ENCODE data around the gene MSL3B.

The MSL3B gene

GRCh38 chr2:233865838-233866237 is 2.3 kb downstream of the MSL3B start:
- DNase-seq (ENCODE audit: extremely low spot score) = no peak
- CTCF ChIA-PET = interaction anchor here (2.7 kb wide), 1 partner anchor 8 kb away, joined by 9 read pairs; no protein-coding TSS in a partner anchor
- TF ChIP-seq CTBP1 (IDR thresholded peaks at IDR 0.05; ENCODE audit: borderline replicate concordance) = no peak
- TF ChIP-seq NFRKB (IDR thresholded peaks at IDR 0.05) = no peak
- no peak for TF ChIP-seq TARDBP (IDR thresholded peaks at IDR 0.05)
- TF ChIP-seq L3MBTL2 (conservative IDR thresholded peaks at IDR 0.05) = no peak
- no peak for TF ChIP-seq HDGF (IDR thresholded peaks at IDR 0.05; ENCODE audit: borderline replicate concordance)
- no peak for TF ChIP-seq FOXK2 (IDR thresholded peaks at IDR 0.05)
- TF ChIP-seq LEF1 (IDR thresholded peaks at IDR 0.05; ENCODE audit: borderline replicate concordance) = no peak
- no peak for TF ChIP-seq FOXA1 (IDR thresholded peaks at IDR 0.05)
- TF ChIP-seq SUZ12 (IDR thresholded peaks at IDR 0.05) = no peak
- no peak for TF ChIP-seq ARNT (IDR thresholded peaks at IDR 0.05)
- POLR2A ChIA-PET = no interaction called here

- TF ChIP-seq PKNOX1 (IDR thresholded peaks at IDR 0.05) (no peak), HDGF (IDR thresholded peaks at IDR 0.05; ENCODE audit: borderline replicate concordance) (no peak), TARDBP (IDR thresholded peaks at IDR 0.05) (no peak)
- POLR2A ChIA-PET = no interaction called here
- DNase-seq (ENCODE audit: extremely low spot score) = no peak
- CTCF ChIA-PET = no interaction called here
Observed at GRCh38 chr2:233862261-233862768, 5.9 kb downstream of the MSL3B start.

GRCh38 chr2:233858331-233858730 is 9.9 kb downstream of the MSL3B start:
- no peak for TF ChIP-seq HDGF (IDR thresholded peaks at IDR 0.05; ENCODE audit: borderline replicate concordance)
- no peak for TF ChIP-seq CTBP1 (IDR thresholded peaks at IDR 0.05; ENCODE audit: borderline replicate concordance)
- no peak for TF ChIP-seq ARNT (IDR thresholded peaks at IDR 0.05)
- TF ChIP-seq LEF1 (IDR thresholded peaks at IDR 0.05; ENCODE audit: borderline replicate concordance) = no peak
- TF ChIP-seq PKNOX1 (IDR thresholded peaks at IDR 0.05) = no peak
- TF ChIP-seq NFRKB (IDR thresholded peaks at IDR 0.05) = no peak
- TF ChIP-seq FOXM1 (IDR thresholded peaks at IDR 0.05; ENCODE audit: borderline replicate concordance) = no peak
- ChIA-PET POLR2A (no interaction called here), CTCF (interaction anchor here (1.5 kb wide), 1 partner anchor 9 kb away, joined by 9 read pairs; the partner anchor contains the start of gene MSL3B)
- DNase-seq (ENCODE audit: extremely low spot score) = no peak

- DNase-seq (ENCODE audit: extremely low spot score) = peak; percentile 59
- CTCF ChIA-PET = interaction anchor here (0.6 to 1.5 kb wide), 4 partner anchors 9 to 153 kb away, joined by 3 to 9 read pairs (median 6); partner anchors contain the start of gene MSL3B
- no peak for TF ChIP-seq FOXA1 (IDR thresholded peaks at IDR 0.05)
- no peak for TF ChIP-seq FOXK2 (IDR thresholded peaks at IDR 0.05)
- no peak for TF ChIP-seq SUZ12 (IDR thresholded peaks at IDR 0.05)
- no peak for TF ChIP-seq PKNOX1 (IDR thresholded peaks at IDR 0.05)
- TF ChIP-seq L3MBTL2 (conservative IDR thresholded peaks at IDR 0.05) = no peak
- TF ChIP-seq FOXM1 (IDR thresholded peaks at IDR 0.05; ENCODE audit: borderline replicate concordance) = no peak
- TF ChIP-seq NFRKB (IDR thresholded peaks at IDR 0.05) = no peak
- no peak for TF ChIP-seq ZNF384 (IDR thresholded peaks at IDR 0.05)
- no peak for TF ChIP-seq LEF1 (IDR thresholded peaks at IDR 0.05; ENCODE audit: borderline replicate concordance)
- TF ChIP-seq TARDBP (IDR thresholded peaks at IDR 0.05) = no peak
- no peak for TF ChIP-seq BHLHE40 (IDR thresholded peaks at IDR 0.05; ENCODE audit: borderline replicate concordance)
- TF ChIP-seq ELF4 (IDR thresholded peaks at IDR 0.05) = no peak
- no peak for TF ChIP-seq ARNT (IDR thresholded peaks at IDR 0.05)
- TF ChIP-seq CTBP1 (IDR thresholded peaks at IDR 0.05; ENCODE audit: borderline replicate concordance) = no peak
- no peak for TF ChIP-seq HDGF (IDR thresholded peaks at IDR 0.05; ENCODE audit: borderline replicate concordance)
- TF ChIP-seq SP1 (IDR thresholded peaks at IDR 0.05) = no peak
- POLR2A ChIA-PET = no interaction called here
Observed at GRCh38 chr2:233857511-233858141, 10.6 kb downstream of the MSL3B start.

GRCh38 chr2:233856184-233856583 is 12.0 kb downstream of the MSL3B start:
- ChIA-PET POLR2A (no interaction called here), CTCF (no interaction called here)
- no peak for DNase-seq (ENCODE audit: extremely low spot score)
- no peak for TF ChIP-seq LEF1 (IDR thresholded peaks at IDR 0.05; ENCODE audit: borderline replicate concordance)
- TF ChIP-seq PKNOX1 (IDR thresholded peaks at IDR 0.05) = peak; percentile 69
- TF ChIP-seq SP1 (IDR thresholded peaks at IDR 0.05) = no peak

GRCh38 chr2:233855345-233855744 is 12.8 kb downstream of the MSL3B start:
- CTCF ChIA-PET = interaction anchor here (1.1 kb wide), 1 partner anchor 12 kb away, joined by 3 read pairs; no protein-coding TSS in a partner anchor
- POLR2A ChIA-PET = interaction anchor here (0.6 to 1.6 kb wide), 2 partner anchors 22 to 546 kb away, joined by 3 to 7 read pairs; no protein-coding TSS in a partner anchor
- TF ChIP-seq ARNT (IDR thresholded peaks at IDR 0.05) = no peak
- TF ChIP-seq CTBP1 (IDR thresholded peaks at IDR 0.05; ENCODE audit: borderline replicate concordance) = no peak
- TF ChIP-seq SP1 (IDR thresholded peaks at IDR 0.05) = no peak
- no peak for TF ChIP-seq BHLHE40 (IDR thresholded peaks at IDR 0.05; ENCODE audit: borderline replicate concordance)
- no peak for TF ChIP-seq FOXA1 (IDR thresholded peaks at IDR 0.05)
- no peak for TF ChIP-seq PKNOX1 (IDR thresholded peaks at IDR 0.05)
- no peak for TF ChIP-seq LEF1 (IDR thresholded peaks at IDR 0.05; ENCODE audit: borderline replicate concordance)
- no peak for TF ChIP-seq TARDBP (IDR thresholded peaks at IDR 0.05)
- no peak for TF ChIP-seq ELF4 (IDR thresholded peaks at IDR 0.05)
- TF ChIP-seq HDGF (IDR thresholded peaks at IDR 0.05; ENCODE audit: borderline replicate concordance) = no peak
- DNase-seq (ENCODE audit: extremely low spot score) = no peak
